Mucosa of descending colon (tissue), 3 donors: ENCODE data around the gene BCL11B. TPM values are rescaled to one million over a fixed set of nuclear protein-coding genes. Genes with fewer than 3 reads are reported as not detected.

Experiments
- ATAC-seq: fragments of 200-7000 bp; cut with Tn5 transposase; one replicate; pipeline ENCODE4 v1.9.1; 2020; ENCODE audit warnings: mild to moderate bottlenecking, moderate library complexity
- DNase-seq, 3 donors: peaks; one replicate each; pipeline ENCODE4 v3.0.0-alpha.2; 2020
- H3K36me3 ChIP-seq: fragments of 200-600 bp; one replicate; pipeline ENCODE4 v1.8.0; 2021; ENCODE audit warnings: low read depth, mild to moderate bottlenecking
- H3K4me1 ChIP-seq: fragments of 200-600 bp; one replicate; pipeline ENCODE4 v1.8.0; 2021; ENCODE audit warnings: low read depth, mild to moderate bottlenecking
- H3K4me3 ChIP-seq: fragments of 200-600 bp; one replicate; pipeline ENCODE4 v1.8.0; 2021; ENCODE audit warnings: mild to moderate bottlenecking
- H3K9me3 ChIP-seq: fragments of 200-600 bp; one replicate; pipeline ENCODE4 v1.8.0; 2021; ENCODE audit warnings: mild to moderate bottlenecking
- intact Hi-C, 2 donors: fragments of 100-400 bp; cut with DNase I in 1 of 2; cut with micrococcal nuclease in 1 of 2; formaldehyde crosslinking; loops; one replicate each; pipeline versions ENCODE4 v1.11.0 to v1.11.1; 2022; cut with DNase I, micrococcal nuclease
- total RNA-seq, 3 donors: library from RNA; stranded (reverse); fragmentation: NEBNext Ultra II Directional in 2 of 3; extraction: Animal tissue kit (Norgen Biotek cat#: 25700) in 2 of 3; gene quantifications; one replicate each; pipeline versions ENCODE4 v1.2.1 to v1.2.4, GENCODE V29; 2021 to 2023
- TF ChIP-seq, protein P1 (sequence below): fragments of 200-600 bp; IDR thresholded peaks from one replicate; pipeline ENCODE4 v1.8.0; 2022; ENCODE audit warnings: antibody characterized with exemption, mild to moderate bottlenecking
- donor health status: DM: no; HTN: no; CAD: no; lungs with moderate emphysema.
- donor health status: DM: no; HTN: no; CAD: no.
- donor health status: DM: no; HTN: yes; CAD: no.

BCL11B gene
- total RNA-seq, 3 donors from 2014 or later = 2.5 to 5.6 (median 4.9) TPM

DNA sequence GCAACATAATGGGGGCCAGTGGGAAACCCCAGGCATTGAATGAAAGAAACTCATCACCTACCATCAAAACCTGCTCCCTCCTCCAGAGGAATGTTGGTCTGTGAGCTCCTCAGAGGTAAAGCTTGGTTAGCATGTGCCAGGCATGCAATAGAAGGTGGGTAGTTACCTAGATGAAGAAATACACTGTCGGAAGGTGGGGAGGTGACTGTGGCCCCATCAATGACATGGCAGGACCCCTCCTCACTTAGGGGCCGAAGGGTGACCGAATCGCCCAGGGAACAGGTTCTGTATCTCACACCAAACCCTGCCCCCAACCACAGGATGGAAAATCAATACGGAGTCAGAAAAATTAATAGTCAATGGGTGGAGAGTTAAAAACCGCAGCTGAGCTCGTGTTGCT is 135.6 kb downstream of the BCL11B start:
- ATAC-seq (no peak), DNase-seq (no peak)
- no peaks in the 10 kb centered on the region for H3K9me3 ChIP-seq

DNA sequence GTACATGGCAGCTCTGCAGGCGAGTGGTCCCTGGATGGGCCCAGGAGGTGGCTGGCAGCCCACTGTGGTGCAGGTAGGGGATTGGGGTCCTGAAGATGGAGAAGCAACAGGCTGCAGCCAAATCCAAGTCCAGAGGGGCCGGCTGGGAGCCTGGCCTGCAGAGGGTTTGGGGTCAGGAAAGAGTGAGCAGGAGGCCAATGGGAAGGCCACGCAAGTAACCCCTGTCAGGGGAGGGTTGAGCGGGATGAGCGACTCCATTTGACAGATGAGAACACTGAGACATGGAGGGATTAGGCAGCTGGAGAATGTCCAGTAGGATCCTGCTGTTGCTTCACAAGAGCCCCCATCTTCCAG is 136.0 kb downstream of the BCL11B start:
- no peaks in the 10 kb centered on the region for H3K36me3 ChIP-seq
- H3K4me3 ChIP-seq = no peak overlapping the region
- DNase-seq = no peak
- TF ChIP-seq, protein P1, sequence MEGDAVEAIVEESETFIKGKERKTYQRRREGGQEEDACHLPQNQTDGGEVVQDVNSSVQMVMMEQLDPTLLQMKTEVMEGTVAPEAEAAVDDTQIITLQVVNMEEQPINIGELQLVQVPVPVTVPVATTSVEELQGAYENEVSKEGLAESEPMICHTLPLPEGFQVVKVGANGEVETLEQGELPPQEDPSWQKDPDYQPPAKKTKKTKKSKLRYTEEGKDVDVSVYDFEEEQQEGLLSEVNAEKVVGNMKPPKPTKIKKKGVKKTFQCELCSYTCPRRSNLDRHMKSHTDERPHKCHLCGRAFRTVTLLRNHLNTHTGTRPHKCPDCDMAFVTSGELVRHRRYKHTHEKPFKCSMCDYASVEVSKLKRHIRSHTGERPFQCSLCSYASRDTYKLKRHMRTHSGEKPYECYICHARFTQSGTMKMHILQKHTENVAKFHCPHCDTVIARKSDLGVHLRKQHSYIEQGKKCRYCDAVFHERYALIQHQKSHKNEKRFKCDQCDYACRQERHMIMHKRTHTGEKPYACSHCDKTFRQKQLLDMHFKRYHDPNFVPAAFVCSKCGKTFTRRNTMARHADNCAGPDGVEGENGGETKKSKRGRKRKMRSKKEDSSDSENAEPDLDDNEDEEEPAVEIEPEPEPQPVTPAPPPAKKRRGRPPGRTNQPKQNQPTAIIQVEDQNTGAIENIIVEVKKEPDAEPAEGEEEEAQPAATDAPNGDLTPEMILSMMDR = no peak
- ATAC-seq = no peak
- intact Hi-C loops = no loop called here
- no peaks in the 10 kb centered on the region for H3K4me1 ChIP-seq
- no peaks in the 10 kb centered on the region for H3K9me3 ChIP-seq

More for the DNA sequence above, 135.6 kb downstream of the BCL11B start:
- TF ChIP-seq, protein P1 = no peak
- Histone ChIP-seq H3K4me1 (no peaks in the 10 kb centered on the region), H3K36me3 (no peaks in the 10 kb centered on the region), H3K4me3 (no peak overlapping the region)
- intact Hi-C loops = no loop called here

DNA sequence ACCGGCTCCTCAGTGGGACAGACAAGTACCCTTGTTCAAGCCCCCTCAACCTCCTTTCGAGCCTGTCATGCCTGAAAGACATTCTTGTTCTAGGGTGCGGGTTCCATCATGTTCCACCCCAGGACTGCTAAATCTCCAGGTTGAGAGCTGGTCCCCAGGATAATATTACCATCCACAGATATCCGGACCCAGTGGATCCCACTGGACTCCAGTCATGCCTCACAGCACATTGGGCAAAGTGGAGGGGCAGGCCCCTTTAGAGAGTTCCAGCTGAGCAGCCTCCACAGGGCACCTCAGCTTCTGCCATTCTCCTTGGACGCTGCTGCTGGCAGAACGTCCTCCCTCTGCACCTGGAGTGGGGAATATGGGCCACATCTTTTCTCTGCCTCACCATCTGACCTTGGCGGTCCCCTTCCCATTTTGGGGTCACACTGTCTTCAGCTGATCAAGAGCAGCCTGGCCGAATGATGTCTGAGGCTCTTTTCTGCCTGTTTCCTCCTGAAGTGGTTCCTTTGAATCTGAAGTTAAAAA is 137.4 kb downstream of the BCL11B start:
- no peaks in the 10 kb centered on the region for H3K4me1 ChIP-seq
- ATAC-seq = no peak
- H3K9me3 ChIP-seq = no peaks in the 10 kb centered on the region
- H3K4me3 ChIP-seq = no peak overlapping the region
- no peak for DNase-seq
- H3K36me3 ChIP-seq = no peaks in the 10 kb centered on the region
- TF ChIP-seq, protein P1 = no peak
- intact Hi-C loops = no loop called here

DNA sequence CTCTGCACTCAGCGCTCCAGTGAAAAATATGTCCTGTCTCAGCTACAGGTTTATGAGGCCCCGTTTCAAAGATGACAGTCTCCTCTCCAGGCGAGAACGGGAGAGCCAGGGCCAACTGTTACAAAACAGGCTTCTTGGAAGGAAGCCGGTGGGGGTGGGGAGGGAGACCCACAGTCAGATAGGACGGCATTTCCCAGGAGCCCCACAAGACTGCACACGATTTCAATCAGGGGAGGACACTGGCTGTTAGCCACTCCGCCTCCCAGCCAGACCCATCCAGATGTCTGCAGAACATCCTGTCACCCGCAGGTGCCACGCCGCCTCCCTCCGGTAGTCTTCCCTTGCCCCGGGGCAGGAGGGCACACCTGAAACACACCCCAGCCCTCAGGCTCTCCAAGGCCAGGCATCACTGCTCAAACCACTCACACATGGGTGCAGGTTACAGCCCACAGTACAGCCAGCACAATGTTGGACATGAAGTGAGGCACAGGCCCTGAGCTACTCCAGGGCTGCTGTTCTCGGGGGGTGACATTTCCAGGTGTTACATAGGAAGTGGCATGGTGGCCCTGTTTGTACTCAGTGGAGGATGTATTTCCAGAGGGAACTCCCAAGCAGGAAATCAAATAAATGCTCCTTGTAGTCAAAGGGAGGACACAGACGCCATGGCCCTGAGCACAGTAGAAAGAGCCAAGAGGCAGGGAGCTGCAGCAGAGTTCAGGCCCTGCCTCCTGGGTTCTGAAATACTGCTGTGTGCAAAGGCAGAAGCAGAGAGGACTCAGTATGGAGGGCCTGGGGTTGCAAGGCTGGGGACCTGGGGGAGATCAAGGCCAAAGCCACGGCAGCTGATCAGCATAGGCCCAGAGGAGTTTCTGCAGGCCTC is 138.1 kb downstream of the BCL11B start:
- Histone ChIP-seq H3K4me3 (no peak overlapping the region), H3K36me3 (no peaks in the 10 kb centered on the region), H3K9me3 (no peaks in the 10 kb centered on the region), H3K4me1 (no peaks in the 10 kb centered on the region)
- DNase-seq (no peak), ATAC-seq (no peak)
- intact Hi-C loops = no loop called here
- TF ChIP-seq, protein P1 = no peak

DNA sequence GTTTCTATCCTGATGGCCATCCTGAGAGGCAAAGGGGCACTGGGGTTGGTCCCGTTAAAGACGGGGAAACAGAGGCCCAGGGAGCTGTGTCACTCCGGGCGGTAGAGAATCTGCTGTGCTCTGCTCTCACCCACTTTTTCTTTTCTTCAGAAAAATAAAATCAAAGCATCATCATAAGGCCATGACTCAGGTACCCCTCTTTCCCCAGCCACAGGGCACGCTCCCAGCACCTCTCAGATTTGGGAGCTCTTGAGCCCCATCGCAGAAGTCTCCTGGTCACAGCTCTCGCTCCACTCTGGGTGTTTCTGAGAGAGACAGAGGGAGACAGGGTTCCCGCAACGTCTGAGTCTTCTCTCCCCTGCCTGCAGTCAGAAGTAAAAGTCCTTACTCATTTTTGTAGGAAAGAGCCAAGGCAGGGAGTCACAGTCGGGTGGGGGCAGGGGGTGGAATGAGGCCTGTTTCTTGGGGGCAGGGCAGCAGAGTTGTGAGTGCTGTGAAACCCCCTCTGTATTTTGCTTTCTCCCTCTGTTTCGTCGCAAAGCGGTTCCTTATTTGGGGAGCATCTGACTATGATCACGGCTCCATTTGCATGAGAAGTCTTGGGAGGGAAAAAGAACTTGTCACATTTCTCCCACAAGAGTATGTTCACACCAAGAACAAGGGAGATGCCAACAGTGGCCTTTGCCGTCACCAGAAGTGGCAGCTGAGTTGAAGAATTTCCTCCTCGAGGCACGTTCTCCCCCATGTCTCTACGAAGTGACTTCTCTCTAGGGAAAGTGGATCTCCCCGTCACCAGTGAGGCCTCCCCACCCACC is 139.0 kb downstream of the BCL11B start:
- ATAC-seq = no peak

More for the DNA sequence above, 139.0 kb downstream of the BCL11B start:
- H3K4me1 ChIP-seq = no peaks in the 10 kb centered on the region
- DNase-seq = no peak
- H3K9me3 ChIP-seq = no peaks in the 10 kb centered on the region
- TF ChIP-seq, protein P1 = no peak
- no peak overlapping the region for H3K4me3 ChIP-seq
- no peaks in the 10 kb centered on the region for H3K36me3 ChIP-seq
- intact Hi-C loops = no loop called here
